Central memory CD4-positive, alpha-beta T cell (primary cell): ENCODE data around the gene C9orf78.

Experiments
- DNase-seq: peaks from one replicate; pipeline ENCODE4 v3.0.0; 2022

C9orf78 gene

DNA sequence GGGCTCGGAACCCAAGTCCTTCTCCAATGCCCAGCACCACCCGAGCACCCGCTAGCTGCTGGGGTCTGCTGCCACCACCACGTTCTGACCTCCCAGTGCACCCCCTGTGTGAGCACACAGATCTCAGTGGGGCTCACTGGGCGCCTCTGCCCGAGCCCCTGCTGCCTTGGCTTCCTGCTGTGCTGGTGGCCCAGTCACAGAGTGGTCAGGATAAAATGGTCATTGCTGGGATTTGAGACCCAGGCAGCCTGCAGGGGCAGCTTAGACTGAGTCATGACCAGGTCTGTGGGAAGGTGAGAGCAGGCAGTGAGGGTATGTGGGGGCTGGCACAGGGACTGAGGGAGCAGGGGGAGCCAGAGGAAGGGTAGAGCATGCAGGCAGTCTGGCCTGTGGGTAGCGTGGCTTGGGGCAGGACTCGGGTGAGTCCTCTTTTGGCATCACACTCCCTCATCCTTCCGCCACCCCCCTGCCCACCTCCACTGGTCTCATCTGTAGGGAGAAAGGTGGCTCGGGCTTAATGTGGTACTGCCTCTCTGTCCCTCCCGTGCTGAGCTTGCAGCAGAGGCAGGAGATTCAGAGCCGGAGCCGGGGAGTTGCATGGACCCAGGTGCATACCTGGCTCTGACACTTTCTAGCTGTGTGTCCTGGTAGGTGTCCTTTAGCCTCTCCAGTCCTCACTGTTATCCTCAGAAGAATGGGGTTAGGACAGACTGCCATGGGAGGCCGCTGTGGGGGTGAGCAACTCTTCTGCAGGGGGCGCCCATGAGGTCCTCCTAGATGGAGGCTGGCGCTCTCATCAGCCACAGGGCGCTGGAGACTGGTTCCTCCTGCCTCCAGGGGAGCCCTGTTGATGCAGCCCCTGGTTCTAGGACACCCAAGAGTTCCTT, 32.3 kb upstream of the C9orf78 start:
- no peak for DNase-seq

DNA sequence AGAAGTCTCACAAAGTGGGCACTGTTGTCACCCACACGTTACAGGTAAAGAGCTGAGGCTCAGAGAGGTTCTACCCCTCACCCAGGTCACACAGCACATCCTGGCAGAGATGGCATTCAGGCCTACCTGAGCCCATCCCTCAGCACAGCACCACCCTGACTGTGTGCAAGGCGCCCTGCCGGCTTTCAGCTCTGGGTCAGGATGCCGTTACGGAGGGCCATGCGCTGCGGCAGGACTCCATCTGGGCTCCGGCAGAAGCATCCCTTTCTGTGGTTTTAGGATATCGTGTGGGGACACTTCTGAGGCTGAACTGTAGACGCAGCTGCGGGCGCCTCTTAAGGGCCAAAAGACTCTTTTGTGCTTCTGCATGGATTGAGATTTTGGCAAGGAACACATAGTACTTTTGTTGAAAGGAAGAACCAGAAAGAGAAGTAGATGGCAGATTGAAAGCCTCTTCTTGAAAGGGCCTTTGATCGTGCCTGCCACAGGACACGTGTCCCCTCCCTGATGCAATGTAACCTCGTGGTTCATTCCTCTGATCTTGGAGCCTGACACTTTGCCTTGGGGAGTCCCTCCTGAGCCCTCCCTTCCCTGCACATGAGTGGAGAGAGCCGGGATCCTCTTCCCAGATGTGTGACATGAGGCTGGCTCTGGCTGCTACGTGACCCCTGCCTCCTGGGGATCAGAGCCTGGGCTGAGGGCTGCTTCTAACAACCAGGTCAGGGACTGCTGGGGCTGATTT, 31.5 kb upstream of the C9orf78 start:
- DNase-seq: peak; percentile 73

DNA sequence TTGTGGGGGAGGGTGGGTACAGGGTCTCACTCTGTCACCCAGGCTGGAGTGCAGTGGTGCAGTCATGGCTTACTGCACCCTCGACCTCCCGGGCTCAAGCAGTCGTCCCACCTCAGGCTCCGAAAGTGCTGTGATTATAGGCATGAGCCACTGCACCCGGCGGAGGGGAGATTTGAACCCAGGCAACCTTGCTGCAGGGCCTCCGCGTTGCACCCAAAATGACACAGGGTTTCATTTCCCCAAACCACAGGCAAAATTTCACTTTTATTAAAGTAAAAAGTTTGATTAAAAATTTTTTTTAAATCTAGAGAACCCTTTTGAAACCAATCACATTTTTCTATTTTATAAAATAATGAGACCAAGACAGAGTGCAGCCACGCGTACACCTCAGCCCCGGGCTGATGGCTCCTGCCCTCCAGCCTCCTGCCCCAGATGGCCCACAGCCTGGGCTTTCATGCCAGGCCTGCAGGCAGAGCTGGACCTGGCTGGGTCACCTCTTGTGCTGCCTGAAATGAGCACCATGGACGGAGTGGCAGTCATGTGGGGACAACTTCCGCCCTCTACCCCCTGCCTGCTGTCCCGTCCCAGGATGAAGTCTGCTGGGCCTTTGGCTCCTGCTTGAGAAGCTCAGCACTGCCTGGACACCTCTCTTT, 30.7 kb upstream of the C9orf78 start:
- DNase-seq: no peak

DNA sequence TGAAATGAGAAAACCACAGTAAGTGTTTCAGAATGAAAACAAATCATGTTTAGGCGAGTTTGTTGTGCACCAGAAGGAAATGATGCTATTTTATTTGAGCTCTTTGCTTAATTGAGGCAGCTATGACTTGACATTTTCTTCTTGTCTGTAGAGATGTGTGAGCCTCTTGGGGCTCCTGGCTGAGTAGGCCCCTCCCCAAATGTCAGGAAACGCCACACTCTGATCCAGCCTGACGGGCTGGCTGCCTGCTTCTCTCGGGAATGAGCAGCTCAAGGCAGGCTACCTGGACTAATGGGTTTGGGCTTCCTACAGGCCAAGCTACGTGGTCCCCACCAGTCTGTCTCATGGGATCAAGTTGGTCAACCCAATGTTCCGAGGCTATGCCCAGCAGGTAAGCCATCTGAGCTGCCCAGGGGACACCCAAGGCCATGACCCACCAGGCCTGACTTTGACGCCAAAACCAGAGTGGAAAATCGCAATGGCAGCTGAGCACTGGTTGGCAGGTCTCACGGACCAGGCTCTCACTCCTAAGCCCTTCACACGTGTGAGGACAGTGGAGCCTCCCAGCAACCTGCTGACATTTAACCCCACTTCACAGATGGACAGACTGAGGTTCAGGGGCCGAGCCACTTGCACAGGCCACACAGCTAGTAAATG, 30.0 kb upstream of the C9orf78 start:
- no peak for DNase-seq

DNA sequence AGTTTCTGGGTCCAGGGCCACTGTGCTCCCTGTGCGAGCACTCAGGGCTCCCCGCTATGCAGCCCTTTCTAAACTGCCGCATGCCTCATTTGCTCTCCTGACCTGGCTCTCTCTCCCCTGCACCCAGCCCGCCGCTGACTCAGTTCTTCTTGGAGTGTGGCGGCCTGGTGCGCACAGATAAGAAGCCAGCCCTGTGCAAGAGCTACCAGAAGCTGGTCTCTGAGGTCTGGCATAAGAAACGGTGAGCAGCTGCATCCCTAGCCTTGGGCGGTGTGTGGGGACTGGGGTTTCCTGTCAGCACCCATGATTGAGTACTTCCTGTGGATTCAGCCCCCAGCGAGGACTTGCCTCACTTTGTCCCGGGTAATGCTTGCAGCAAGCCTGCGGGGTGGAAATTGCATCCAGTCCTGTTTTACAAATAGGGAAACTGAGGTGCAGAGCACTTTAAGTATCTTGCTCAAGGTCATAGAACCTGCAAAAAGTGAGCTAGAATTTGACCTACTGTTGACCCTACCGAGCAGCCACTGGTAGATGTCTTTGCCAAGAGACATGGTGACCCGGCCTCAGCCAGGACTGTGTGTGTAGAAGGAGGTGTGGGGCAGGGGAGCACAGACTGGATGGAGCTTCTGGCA, 28.1 kb upstream of the C9orf78 start:
- DNase-seq: peak; percentile 77

DNA sequence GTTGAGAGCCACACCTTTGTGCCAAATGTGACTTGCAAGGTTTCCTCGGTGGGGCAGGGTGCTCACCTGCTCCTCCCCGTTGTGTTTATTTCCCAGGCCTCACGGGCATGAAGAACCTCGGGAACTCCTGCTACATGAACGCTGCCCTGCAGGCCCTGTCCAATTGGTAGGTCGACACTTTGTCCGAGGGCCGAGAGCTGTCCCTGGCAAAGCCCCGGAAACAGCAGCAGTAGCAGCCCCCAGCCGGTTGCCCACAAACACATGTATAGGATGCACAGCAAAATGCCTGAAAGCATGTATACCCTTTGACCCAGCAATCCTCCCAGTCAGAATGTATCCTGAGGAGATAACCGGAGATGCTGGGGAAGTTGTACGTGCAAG, 26.4 kb upstream of the C9orf78 start:
- DNase-seq: no peak

DNA sequence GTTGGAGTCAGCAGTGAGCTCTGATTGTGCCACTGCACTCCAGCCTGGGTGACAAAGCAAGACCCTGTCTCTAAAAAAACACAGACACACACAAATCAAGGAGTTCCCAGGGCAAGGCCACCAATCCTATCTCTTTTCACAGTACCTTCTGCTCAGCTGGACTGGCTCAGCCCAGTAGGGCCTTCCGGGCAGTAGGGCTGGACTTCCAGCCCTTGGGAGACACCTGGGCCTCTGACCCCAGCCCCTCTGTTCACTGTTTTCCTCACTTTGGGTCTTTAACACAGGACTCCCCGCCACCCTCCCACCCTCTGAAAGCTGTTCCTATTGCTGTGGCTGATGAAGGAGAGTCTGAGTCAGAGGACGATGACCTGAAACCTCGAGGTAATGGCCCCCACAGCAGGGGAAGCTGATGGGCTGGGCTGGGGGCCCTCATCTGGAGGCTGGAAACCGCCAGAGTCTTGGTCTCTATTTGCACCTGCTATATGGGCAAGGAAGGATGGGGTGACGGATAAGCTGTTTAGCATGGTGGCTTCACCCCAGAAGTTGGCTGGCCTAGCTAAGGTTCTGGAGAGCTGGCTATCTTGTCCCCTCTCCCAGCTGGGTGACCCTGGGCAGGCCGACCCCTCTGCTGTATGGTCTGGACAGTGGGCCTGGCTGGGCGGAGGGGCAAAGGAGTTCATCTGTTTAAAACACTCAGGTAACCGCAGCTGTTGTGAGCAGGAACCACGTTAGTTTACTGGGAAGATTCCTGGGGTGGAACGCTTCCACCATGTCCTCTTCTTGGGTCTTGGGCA, 25.8 kb upstream of the C9orf78 start:
- DNase-seq: no peak

DNA sequence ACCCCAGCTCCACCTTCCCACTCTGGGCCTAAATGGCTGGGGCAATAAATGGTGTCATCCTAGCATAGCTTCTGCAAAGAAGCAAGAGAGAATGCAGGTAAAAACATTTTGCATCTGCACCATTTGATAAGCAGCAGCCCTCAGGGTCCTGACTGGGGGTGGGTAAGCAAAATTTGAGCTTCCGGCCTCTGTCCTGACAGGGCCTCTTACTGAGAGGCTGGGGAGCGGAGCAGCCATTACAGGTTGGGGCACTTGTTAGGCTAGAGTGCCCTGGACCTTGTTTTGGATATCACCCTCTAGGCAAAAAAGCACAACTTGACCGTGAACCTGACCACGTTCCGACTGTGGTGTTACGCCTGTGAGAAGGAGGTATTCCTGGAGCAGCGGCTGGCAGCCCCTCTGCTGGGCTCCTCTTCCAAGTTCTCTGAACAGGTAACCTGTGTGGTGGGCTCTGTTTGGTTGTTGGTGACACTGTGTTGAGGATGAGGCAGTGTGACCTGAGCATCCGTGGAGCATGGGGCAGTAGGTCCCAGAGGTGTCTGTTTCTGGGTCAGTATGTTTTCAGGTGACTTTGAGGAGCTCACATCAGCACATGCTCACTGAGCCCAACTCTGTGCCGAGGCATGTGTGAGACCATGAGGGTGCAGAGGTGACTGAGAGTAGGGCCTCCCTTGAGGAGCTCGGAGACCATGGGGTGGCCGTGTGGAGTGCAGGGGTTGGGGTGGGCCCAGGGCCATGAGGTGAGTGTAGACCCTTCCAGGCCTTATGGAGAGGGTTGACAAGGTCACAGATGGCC, 23.3 kb upstream of the C9orf78 start:
- no peak for DNase-seq

DNA sequence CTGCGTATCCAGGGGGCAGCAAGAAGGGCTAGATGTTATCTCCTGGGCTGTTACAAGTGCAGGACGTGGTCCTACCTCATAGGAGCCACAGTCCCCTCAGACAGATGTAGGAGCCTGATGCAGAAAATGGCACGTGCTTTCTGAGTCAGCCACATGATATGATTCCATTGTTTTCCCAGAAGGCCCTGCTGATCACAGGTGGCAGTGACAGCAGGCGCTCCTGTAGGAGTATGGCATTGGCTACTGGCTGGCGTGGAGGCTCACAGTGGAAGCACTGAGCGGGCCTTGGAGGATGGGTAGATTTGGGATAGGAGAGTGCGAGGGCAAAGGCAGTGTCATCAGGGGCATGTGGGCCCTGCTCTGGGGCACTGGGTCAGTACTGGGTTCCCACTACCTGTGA, 22.1 kb upstream of the C9orf78 start:
- no peak for DNase-seq

DNA sequence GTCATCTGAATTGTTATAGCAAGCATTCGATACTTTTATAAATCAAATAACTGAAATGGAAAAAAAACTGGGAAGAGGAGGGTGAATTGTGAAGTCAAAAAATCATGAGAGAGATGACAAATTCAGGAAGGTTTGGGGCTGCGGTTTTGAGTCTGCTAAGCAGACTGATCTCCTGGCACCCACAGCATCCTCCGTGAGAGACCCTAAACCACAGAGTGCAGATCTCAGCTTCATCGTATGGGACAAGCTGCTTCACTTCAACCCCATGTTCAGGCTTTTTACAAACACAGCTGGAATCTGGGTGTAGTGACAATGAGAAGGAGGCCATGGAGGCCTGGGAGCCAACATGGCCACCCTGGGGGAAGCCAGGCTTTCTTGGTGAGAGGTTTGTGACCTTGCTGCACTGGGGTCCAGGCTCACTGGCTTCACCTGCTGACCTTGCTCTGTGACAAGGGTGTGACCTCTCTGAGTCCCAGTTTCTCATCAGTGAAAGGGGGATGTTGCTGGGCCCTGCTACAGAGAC, 19.6 kb upstream of the C9orf78 start:
- DNase-seq: no peak

DNA sequence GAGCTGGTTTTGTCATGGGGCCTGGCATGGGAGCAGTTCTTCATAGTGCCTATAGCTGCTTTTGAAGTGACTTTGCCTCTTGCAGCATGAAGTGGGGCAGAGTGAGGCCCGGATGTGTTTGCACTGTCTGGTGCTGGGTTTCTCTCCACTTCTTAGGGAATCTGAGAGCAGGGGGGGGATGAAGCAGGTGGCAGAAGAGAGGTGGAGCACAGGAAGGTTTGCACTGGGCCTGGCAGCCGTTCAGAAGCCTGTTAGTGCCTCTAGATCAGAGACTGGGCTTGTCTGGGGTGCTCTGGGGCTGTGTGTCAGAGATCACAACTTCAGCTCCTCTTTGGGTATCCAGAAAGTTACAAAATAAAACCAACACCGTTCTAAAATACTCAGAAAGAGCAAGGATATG, 18.5 kb upstream of the C9orf78 start:
- DNase-seq: no peak

DNA sequence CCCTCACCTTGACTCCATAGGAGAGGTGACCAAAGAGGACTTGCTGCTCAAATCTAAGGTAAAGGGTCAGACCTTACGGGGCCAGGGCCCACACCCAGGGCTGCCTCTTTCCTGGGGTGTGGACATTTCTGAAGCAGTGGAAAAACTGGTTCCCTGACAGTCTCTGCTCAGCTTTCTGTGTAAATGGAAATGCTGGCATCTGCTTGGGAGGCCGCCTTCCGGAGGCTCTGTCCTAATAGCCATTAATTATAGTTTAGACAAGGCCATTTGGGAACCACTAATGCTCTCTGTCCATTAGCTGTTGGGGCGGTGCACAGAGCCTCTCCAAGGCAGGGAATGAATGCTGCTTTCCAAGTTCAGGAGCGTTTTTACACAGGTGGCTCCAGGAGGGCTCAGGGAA, 17.5 kb upstream of the C9orf78 start:
- DNase-seq: no peak

DNA sequence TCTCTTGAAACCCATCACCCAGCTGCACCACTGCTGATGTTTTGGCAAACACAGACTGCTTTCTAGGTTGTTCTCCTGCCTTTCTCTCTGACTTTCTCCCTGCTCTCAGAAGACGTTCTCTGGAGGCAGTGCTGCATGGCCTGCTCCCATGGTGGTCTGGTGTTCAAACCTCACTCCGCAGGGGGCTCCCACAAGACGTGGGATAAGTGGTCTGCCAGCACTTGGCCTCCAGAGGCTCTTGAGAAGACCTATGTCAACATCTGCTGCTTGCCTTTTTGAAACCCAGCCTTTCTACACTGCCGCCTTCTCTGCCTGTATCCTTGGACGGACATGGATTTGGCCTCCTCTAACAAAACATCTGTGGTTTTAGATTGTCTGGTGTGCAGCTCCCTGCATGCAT, 16.7 kb upstream of the C9orf78 start:
- DNase-seq: no peak

DNA sequence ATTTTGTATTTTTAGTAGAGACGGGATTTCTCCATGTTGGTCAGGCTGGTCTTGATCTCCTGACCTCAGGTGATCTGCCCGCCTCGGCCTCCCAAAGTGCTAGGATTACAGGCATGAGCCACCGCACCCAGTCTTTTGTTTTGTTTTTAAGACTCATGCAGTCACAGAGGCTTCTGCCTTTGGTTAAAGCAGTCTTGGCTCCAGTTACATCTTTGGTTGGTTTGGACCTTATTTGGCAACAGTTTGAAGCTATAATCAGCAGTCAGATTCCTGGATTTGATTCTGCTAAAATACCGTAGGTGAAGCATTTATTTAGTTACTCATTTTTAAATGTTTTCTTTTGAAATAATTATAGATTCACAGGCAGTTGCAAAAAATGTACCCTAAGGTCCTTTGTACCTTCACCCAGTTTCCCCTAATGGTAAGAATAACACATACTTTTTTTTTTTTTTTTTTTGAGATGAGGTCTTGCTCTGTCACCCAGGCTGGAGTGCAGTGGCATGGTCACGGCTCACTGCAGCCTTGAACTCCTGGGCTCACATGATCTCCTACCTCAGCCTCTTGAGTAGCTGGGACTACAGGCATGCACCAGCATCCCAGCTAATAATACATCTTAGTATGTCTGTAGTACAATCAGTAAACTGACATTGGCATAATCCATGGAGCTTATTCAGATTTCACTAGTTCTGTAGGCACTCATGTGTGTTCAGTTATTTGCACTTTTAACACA, 15.9 kb upstream of the C9orf78 start:
- DNase-seq: no peak

DNA sequence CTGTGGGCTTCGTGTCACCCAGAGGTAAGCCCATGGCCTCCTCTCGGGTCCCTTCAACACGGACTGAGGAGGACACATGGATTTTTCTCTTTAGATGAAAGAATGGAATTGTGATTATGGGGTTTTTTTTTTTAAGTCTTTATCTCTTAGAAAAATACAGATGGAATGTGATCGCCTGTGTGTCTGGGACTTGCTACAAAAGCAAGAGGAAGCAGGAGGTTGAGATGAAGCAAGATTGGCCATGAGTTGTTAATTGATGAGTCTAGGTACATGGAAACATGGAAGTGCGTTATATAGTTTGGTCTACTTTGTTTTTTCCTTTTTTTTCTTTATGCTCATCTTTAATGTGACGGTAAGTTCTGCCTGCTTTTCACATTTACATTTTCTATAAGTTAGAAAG, 14.8 kb upstream of the C9orf78 start:
- DNase-seq: no peak

DNA sequence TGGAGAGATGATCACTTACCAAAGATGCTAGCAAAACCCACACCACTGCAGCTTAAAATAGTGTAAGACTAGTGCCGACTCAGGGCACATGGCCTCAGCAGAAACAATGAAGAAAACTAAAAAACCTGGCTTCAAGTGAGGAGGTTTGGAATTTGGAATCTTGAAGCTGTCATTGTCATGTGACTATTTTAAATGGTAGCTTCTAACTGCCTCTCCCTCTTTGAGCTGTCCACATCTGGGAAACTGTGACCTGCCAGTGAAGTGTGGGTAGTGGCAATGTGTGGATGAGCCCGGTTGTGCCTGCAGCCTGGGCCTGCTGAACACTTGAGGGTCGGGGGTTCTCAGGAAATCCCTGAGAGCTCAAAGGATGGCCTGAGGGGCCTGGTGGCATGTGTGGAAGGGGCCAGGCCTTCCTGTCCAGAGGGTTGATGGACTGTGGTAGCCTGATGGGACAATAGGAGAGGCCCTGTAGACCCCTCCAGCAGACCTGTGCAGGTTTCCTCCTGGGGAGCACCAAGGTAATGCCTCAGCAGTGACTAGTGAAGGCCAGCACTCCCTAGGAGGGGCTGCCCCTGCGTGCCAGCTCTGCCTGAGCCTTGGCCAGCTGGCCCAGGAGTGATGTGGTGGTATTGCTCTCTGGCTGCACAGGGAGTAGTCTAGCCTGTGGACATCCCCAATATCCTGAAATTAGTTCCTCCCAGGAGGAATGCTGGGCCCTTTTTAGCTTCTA, 13.8 kb upstream of the C9orf78 start:
- DNase-seq: no peak

DNA sequence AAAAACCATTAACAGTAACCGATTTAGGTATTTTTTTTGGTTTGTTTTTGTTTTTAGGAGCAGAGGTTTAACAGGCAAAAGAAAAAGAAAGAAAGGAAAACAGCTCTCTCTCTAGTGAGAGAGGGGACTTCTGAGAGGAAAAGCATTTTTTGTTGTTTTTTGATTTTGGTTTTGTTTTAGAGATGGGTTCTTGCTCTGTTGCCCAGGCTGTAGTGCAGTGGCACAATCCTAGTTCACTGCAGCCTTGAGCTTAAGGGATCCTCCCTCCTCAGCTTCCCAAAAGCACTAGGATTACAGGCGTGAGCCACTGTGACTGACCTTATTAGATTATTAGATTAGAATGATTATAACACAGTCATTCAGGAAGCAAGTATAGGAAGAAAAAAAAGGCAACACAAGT, 10.3 kb upstream of the C9orf78 start:
- no peak for DNase-seq

DNA sequence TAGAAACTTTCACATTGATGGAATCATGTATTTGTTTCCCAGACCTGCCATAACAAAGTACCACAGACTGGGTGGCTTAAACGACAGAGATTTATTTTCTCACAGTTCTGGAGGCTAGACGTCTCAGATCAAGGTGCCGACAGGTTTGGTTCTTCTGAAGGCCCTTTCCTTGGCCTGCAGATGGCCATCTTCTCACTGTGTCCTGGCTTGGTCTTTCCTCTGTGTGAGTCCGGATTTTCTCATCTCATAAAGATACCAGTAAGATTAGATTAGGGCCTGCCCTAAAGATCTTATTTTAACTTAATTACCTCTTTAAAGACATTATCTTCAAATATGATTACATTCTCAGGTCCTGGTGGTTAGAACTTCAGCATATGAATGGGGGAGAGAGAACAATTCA, 6.0 kb upstream of the C9orf78 start:
- DNase-seq: no peak

DNA sequence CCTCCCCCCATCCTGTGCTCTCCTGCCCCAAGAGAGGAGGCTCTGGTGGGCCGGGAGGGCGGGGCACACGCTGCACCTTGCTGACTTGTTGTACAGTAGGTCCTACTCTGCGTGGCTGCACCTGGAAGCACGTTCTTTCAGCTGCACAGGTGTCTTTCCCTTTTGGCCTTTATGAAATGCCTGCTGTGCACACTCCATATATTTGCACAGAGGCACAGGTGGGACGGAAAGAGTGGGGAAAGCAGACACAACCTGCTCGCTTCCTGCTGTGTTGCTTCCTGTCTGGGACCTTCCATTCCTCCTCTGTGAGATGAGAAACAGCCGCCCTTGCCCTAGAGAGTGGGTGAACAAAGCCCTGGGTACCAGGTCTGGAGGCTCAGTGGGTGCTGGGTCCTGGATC, 5.0 kb upstream of the C9orf78 start:
- DNase-seq: peak; percentile 30
